ENCODE results near the gene C16orf89. TPM values are rescaled to one million over a fixed set of nuclear protein-coding genes. Genes with fewer than 3 reads are reported as not detected.

Gene C16orf89
- total RNA-seq, 4 donors from 2014 or later: 2.9 to 14.9 (median 3.3) TPM; not detected in 1

- TF ChIP-seq CTCF (IDR thresholded peaks at IDR 0.05; ENCODE audit: low read depth): no peak
These were observed 6.8 kb upstream of the C16orf89 start for GRCh38 chr16:5072334-5073278.

GRCh38 chr16:5071681-5072333, 6.1 kb upstream of the C16orf89 start, which contains the start of gene ALG1:
TSS of gene ALG1 (plus strand) at chr16:5071843. CDS start at chr16:5071850, 7 bp downstream.
- TF ChIP-seq CTCF (IDR thresholded peaks at IDR 0.05; ENCODE audit: low read depth): no peak

GRCh38 chr16:5071341-5071680, 5.6 kb upstream of the C16orf89 start:
- no peak for TF ChIP-seq CTCF (IDR thresholded peaks at IDR 0.05; ENCODE audit: low read depth)

- no peak for TF ChIP-seq CTCF (IDR thresholded peaks at IDR 0.05; ENCODE audit: low read depth)
These were observed 4.9 kb upstream of the C16orf89 start for GRCh38 chr16:5070431-5071186.

- TF ChIP-seq CTCF (IDR thresholded peaks at IDR 0.05; ENCODE audit: low read depth): no peak
These were observed 4.1 kb upstream of the C16orf89 start for GRCh38 chr16:5069854-5070253.

GRCh38 chr16:5069048-5069447, 3.3 kb upstream of the C16orf89 start:
- no peak for TF ChIP-seq CTCF (IDR thresholded peaks at IDR 0.05; ENCODE audit: low read depth)

GRCh38 chr16:5066511-5066910, 755 bp upstream of the C16orf89 start:
- TF ChIP-seq CTCF (IDR thresholded peaks at IDR 0.05; ENCODE audit: low read depth): no peak

All from subcutaneous adipose tissue (tissue), 4 donors.